ENCODE results near the gene MCC. TPM values are rescaled to one million over a fixed set of nuclear protein-coding genes. Genes with fewer than 3 reads are reported as not detected.

Gene MCC
- total and polyA plus RNA-seq, 12 donors = 4.2 to 34.1 (median 25.2) TPM

GRCh38 chr5:113512341-113512740 is 24.1 kb upstream of the MCC start:
- peaks cover 0 to 18% (median 0%) of the 10 kb centered on the region in 9 donors for H3K36me3 ChIP-seq
- intact Hi-C loops (cut with DNase I) = loop anchor here in 9 of 10 donors (2.0 to 10.0 kb wide), 10 partner anchors 132 to 535 kb away; partner anchors contain the start of gene DCP2 (in 1 of the 9)
- no peaks in the 10 kb centered on the region for H3K9me3 ChIP-seq
- DNase-seq = no peak
- no peak for ATAC-seq
- TF ChIP-seq, protein P1, sequence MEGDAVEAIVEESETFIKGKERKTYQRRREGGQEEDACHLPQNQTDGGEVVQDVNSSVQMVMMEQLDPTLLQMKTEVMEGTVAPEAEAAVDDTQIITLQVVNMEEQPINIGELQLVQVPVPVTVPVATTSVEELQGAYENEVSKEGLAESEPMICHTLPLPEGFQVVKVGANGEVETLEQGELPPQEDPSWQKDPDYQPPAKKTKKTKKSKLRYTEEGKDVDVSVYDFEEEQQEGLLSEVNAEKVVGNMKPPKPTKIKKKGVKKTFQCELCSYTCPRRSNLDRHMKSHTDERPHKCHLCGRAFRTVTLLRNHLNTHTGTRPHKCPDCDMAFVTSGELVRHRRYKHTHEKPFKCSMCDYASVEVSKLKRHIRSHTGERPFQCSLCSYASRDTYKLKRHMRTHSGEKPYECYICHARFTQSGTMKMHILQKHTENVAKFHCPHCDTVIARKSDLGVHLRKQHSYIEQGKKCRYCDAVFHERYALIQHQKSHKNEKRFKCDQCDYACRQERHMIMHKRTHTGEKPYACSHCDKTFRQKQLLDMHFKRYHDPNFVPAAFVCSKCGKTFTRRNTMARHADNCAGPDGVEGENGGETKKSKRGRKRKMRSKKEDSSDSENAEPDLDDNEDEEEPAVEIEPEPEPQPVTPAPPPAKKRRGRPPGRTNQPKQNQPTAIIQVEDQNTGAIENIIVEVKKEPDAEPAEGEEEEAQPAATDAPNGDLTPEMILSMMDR (IDR thresholded peaks at IDR 0.05) = no peak
- WGBS, 2 donors = 90 to 95% methylated on average over 3 of the region's 3 CpGs
- H3K4me1 ChIP-seq = peaks cover 0 to 36% (median 26%) of the 10 kb centered on the region in 9 donors
- H3K4me3 ChIP-seq = no peak overlapping the region
- peaks cover 0 to 19% (median 0%) of the 10 kb centered on the region in 7 donors for H3K27me3 ChIP-seq
- no peak overlapping the region for H3K27ac ChIP-seq

GRCh38 chr5:113510836-113511451 is 22.7 kb upstream of the MCC start:
- DNase-seq = no peak
- H3K27me3 ChIP-seq = peaks cover 0 to 29% (median 0%) of the 10 kb centered on the region in 7 donors
- TF ChIP-seq, protein P1 (IDR thresholded peaks at IDR 0.05) = peak in 7 of 9 donors; percentile 32 to 64 (median 47)
- no peaks in the 10 kb centered on the region for H3K9me3 ChIP-seq
- 56 to 57% methylated on average over 6 of the region's 6 CpGs for WGBS, 2 donors
- no peak for ATAC-seq
- no peak overlapping the region for H3K4me3 ChIP-seq
- H3K4me1 ChIP-seq = peaks cover 0 to 24% (median 18%) of the 10 kb centered on the region in 9 donors
- H3K36me3 ChIP-seq = peaks cover 0 to 8% (median 0%) of the 10 kb centered on the region in 9 donors
- no peak overlapping the region for H3K27ac ChIP-seq
- intact Hi-C loops (cut with DNase I) = loop anchor here in 9 of 10 donors (2.0 to 10.0 kb wide), 12 partner anchors 130 to 534 kb away; partner anchors contain the start of gene DCP2 (in 1 of the 9)

GRCh38 chr5:113508756-113509155 is 20.5 kb upstream of the MCC start:
- DNase-seq = no peak
- H3K4me3 ChIP-seq = no peak overlapping the region
- ATAC-seq = no peak
- no peak overlapping the region for H3K27ac ChIP-seq
- TF ChIP-seq, protein P1 (IDR thresholded peaks at IDR 0.05) = no peak
- intact Hi-C loops (cut with DNase I) = loop anchor here in 4 of 10 donors (2.0 to 10.0 kb wide), 3 partner anchors 126 to 512 kb away; no protein-coding TSS in a partner anchor
- H3K4me1 ChIP-seq = peaks cover 0 to 6% (median 3%) of the 10 kb centered on the region in 9 donors
- peaks cover 0 to 43% (median 0%) of the 10 kb centered on the region in 7 donors for H3K27me3 ChIP-seq
- H3K36me3 ChIP-seq = no peaks in the 10 kb centered on the region
- H3K9me3 ChIP-seq = no peaks in the 10 kb centered on the region

DNA sequence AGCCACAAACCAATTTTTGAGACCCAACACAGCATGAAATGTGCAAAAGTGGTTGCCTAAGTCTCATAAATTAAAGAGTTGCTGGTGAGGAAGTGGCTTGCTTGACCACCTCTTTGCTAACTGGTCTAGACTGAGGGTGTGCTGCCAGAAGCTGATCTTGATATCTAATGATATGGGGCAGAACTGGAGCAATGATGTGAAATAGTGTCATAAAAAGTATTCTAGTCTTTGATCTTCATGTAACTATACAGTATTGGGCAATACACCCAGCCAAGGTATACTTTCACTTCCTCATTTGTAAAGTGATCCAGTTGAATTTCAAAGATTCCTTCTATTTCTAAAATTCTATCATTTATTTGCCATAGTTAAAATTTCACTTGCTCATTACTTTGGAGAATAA is 19.3 kb upstream of the MCC start:
- TF ChIP-seq, protein P1 (IDR thresholded peaks at IDR 0.05) = no peak
- no peak for DNase-seq
- ATAC-seq = no peak

More for the DNA sequence above, 19.3 kb upstream of the MCC start:
- intact Hi-C loops (cut with DNase I) = loop anchor here in 3 of 10 donors (5.0 to 10.0 kb wide), 2 partner anchors 125 to 133 kb away; no protein-coding TSS in a partner anchor
- H3K36me3 ChIP-seq = no peaks in the 10 kb centered on the region
- H3K27ac ChIP-seq = no peak overlapping the region
- no peaks in the 10 kb centered on the region for H3K9me3 ChIP-seq
- no peaks in the 10 kb centered on the region for H3K4me1 ChIP-seq
- peaks cover 0 to 46% (median 0%) of the 10 kb centered on the region in 7 donors for H3K27me3 ChIP-seq
- no peak overlapping the region for H3K4me3 ChIP-seq

Measured in heart right ventricle (tissue), 16 donors.